Measurements from ENCODE around the gene ZFR2. TPM values are rescaled to one million over a fixed set of nuclear protein-coding genes. Genes with fewer than 3 reads are reported as not detected.

The ZFR2 gene
- total RNA-seq, 1 donor from 2014 or later, result not detected

DNA sequence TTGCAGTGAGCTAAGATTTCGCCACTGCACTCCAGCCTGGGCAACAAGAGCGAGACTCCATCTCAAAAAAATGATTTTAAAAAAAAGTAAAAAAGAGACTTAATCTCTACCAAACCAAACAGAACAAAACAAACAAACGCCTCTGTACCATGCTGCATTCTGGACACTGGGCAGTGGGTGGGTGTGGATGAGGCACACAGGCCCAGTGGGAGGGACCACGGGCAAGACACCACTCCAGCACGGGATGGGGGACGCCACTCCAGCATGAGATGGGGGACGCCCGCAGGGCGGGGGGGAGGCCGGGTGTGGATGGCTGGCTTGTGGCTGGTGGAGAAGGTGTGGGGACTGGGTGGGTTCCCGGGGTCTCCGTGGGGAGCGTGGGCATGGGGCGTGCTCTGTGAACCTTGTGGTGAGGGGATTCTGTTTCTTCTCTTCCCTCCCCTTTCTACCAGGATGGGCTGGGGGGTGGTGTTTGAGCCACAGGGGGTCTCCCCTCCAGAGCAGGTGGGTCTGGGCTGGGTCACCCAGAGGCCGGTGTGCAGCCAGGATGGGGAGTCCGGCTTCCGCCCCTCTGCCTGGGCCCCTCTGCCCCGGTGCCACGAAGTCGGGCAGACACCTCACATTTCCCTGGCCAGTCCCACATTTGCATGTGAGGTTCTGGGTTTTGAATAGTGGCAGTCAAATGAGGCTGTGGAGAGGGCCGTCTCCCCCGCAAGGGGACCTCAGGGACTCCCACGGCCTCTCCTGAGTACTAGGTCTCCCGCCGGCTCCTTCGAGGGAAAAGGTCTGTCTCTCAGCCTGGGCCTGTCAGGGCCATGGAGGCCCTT is 58.7 kb downstream of the ZFR2 start:
- Mint-ChIP-seq H3K4me1 (ENCODE audit: unreplicated experiment) (no peaks in the 10 kb centered on the region), H3K4me3 (ENCODE audit: unreplicated experiment) (no peak overlapping the region), H3K27ac (ENCODE audit: unreplicated experiment) (no peak overlapping the region), H3K27me3 (ENCODE audit: unreplicated experiment) (peaks cover 2% of the 10 kb centered on the region), H3K9me3 (ENCODE audit: unreplicated experiment) (no peaks in the 10 kb centered on the region), H3K36me3 (ENCODE audit: unreplicated experiment) (no peaks in the 10 kb centered on the region)
- DNase-seq (ENCODE audit: extremely low spot score, unreplicated experiment), result no peak
- TF ChIP-seq, protein P1, sequence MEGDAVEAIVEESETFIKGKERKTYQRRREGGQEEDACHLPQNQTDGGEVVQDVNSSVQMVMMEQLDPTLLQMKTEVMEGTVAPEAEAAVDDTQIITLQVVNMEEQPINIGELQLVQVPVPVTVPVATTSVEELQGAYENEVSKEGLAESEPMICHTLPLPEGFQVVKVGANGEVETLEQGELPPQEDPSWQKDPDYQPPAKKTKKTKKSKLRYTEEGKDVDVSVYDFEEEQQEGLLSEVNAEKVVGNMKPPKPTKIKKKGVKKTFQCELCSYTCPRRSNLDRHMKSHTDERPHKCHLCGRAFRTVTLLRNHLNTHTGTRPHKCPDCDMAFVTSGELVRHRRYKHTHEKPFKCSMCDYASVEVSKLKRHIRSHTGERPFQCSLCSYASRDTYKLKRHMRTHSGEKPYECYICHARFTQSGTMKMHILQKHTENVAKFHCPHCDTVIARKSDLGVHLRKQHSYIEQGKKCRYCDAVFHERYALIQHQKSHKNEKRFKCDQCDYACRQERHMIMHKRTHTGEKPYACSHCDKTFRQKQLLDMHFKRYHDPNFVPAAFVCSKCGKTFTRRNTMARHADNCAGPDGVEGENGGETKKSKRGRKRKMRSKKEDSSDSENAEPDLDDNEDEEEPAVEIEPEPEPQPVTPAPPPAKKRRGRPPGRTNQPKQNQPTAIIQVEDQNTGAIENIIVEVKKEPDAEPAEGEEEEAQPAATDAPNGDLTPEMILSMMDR (IDR thresholded peaks at IDR 0.05), result no peak

- peaks cover 4% of the 10 kb centered on the region for H3K27me3 Mint-ChIP-seq (ENCODE audit: unreplicated experiment)
- H3K9me3 Mint-ChIP-seq (ENCODE audit: unreplicated experiment), result no peaks in the 10 kb centered on the region
- no peak overlapping the region for H3K27ac Mint-ChIP-seq (ENCODE audit: unreplicated experiment)
- TF ChIP-seq, protein P1 (IDR thresholded peaks at IDR 0.05), result no peak
- no peak overlapping the region for H3K4me3 Mint-ChIP-seq (ENCODE audit: unreplicated experiment)
- H3K4me1 Mint-ChIP-seq (ENCODE audit: unreplicated experiment), result no peaks in the 10 kb centered on the region
- H3K36me3 Mint-ChIP-seq (ENCODE audit: unreplicated experiment), result no peaks in the 10 kb centered on the region
- no peak for DNase-seq (ENCODE audit: extremely low spot score, unreplicated experiment)
These were observed 60.3 kb downstream of the ZFR2 start for GRCh38 chr19:3808420-3809143.

DNA sequence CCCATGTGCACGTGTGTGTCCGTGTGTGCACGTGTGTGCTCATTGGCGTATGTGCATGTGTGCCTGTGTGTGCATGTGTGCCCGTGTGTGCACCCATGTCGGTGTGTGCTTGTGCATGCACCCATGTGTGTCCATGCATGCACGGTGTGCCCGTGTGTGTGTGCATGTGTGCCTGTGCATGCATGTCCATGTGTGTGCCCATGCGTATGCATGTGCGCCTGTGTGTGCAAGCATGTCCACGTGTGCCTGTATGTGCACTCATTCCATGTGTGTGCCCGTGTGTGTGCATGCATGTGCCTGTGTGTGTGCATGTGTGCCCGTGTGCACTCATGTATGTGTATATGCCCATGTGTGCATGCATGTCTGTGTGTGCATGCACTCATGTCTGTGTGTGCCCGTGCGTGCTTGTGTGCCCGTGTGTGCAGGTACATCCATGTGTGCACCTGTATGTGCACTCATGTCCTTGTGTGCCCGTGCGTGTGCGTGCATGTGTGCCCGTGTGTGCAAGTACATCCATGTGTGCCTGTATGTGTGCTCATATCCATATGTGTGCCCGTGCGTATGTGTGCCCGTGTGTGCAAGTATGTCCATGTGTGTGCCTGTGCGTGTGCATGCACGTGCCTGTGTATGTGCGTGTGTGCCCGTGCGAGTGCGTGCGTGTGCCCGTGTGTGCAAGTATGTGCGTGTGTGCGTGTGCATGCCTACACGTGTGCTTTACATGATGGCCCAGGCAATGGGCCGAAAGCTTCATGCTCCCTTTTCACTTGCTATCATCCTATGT is 61.1 kb downstream of the ZFR2 start:
- peaks cover 7% of the 10 kb centered on the region for H3K27me3 Mint-ChIP-seq (ENCODE audit: unreplicated experiment)
- no peaks in the 10 kb centered on the region for H3K9me3 Mint-ChIP-seq (ENCODE audit: unreplicated experiment)
- no peak overlapping the region for H3K27ac Mint-ChIP-seq (ENCODE audit: unreplicated experiment)
- TF ChIP-seq, protein P1 (IDR thresholded peaks at IDR 0.05), result no peak
- H3K36me3 Mint-ChIP-seq (ENCODE audit: unreplicated experiment), result no peaks in the 10 kb centered on the region
- no peak for DNase-seq (ENCODE audit: extremely low spot score, unreplicated experiment)
- H3K4me1 Mint-ChIP-seq (ENCODE audit: unreplicated experiment), result no peaks in the 10 kb centered on the region
- H3K4me3 Mint-ChIP-seq (ENCODE audit: unreplicated experiment), result no peak overlapping the region

DNA sequence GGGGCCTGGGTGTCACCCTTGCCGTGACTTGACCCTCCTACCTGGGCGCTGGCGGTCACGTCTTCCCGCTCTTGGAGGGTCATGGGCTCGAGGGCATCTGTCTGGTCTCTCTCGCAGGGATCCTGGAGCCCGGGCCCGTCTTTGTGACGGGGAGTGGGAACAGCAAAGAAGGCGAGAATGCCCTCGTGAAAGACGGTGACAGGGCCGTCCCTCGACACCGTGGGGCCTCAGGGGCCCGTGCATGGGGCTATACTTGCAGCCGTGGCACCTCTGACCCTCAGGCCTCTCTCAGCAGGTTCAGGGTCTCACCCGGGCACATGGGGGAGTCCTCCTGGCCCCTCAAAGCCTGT is 61.7 kb downstream of the ZFR2 start:
- H3K9me3 Mint-ChIP-seq (ENCODE audit: unreplicated experiment), result no peaks in the 10 kb centered on the region
- no peak overlapping the region for H3K4me3 Mint-ChIP-seq (ENCODE audit: unreplicated experiment)
- no peak overlapping the region for H3K27ac Mint-ChIP-seq (ENCODE audit: unreplicated experiment)
- TF ChIP-seq, protein P1 (IDR thresholded peaks at IDR 0.05), result no peak
- no peak for DNase-seq (ENCODE audit: extremely low spot score, unreplicated experiment)
- H3K27me3 Mint-ChIP-seq (ENCODE audit: unreplicated experiment), result peaks cover 8% of the 10 kb centered on the region
- no peaks in the 10 kb centered on the region for H3K4me1 Mint-ChIP-seq (ENCODE audit: unreplicated experiment)
- no peaks in the 10 kb centered on the region for H3K36me3 Mint-ChIP-seq (ENCODE audit: unreplicated experiment)

Data from osteocyte (in vitro differentiated cells).